Measurements from ENCODE around the gene KANK4. TPM values are rescaled to one million over a fixed set of nuclear protein-coding genes. Genes with fewer than 3 reads are reported as not detected.

The KANK4 gene
- total and polyA plus RNA-seq, 2 of the 8 experiments (the other 6 are each of a cell fraction or from before 2014, with no cell fraction given) = 0.22 to 0.26 TPM

GRCh38 chr1:62194651-62195544 is 124.3 kb downstream of the KANK4 start, which contains the start of gene L1TD1 (continued):
- TF ChIP-seq JUN (IDR thresholded peaks at IDR 0.05; ENCODE audit: low read depth, low read length) (no peak), SIN3A (conservative IDR thresholded peaks at IDR 0.05 in 1 of 2, IDR thresholded peaks at IDR 0.05 in 1 of 2; ENCODE audit: low read depth in 1 of 2, low read length in 2 of 2) (0 out of 4 replicates have a peak, but pooled peaks of 1 of the 2 experiments have one; percentile 39), NANOG (IDR thresholded peaks at IDR 0.05; ENCODE audit: insufficient read depth, low read depth, low read length, poor library complexity, severe bottlenecking) (no peak), HDAC6 (IDR thresholded peaks at IDR 0.05; ENCODE audit: low read depth, low read length) (no peak), TAF7 (optimal IDR thresholded peaks at IDR 0.05; ENCODE audit: borderline replicate concordance, low read depth, low read length) (peak; percentile 97), RNF2 (IDR thresholded peaks at IDR 0.05; ENCODE audit: borderline replicate concordance, low read depth, low read length, missing control alignments, poor library complexity, severe bottlenecking) (no peak), SP1 (IDR thresholded peaks at IDR 0.05; ENCODE audit: low read depth, low read length) (peak; percentile 72; the same call in 1 of the 2 replicates), YY1 (IDR thresholded peaks at IDR 0.05; ENCODE audit: low read depth, low read length) (peak; percentile 89), TAF1 (IDR thresholded peaks at IDR 0.05; ENCODE audit: low read depth, low read length) (peak; percentile 96), BRCA1 (IDR thresholded peaks at IDR 0.05; ENCODE audit: low read depth, low read length) (no peak), KDM5A (IDR thresholded peaks at IDR 0.05; ENCODE audit: low read length) (no peak), CHD2 (IDR thresholded peaks at IDR 0.05; ENCODE audit: low read length) (0 out of 2 replicates have a peak, but pooled peaks have one; percentile 33), RXRA (IDR thresholded peaks at IDR 0.05; ENCODE audit: insufficient read depth, low read depth, low read length) (no peak), SP4 (IDR thresholded peaks at IDR 0.05; ENCODE audit: low read length) (no peak), SAP30 (IDR thresholded peaks at IDR 0.05; ENCODE audit: insufficient read depth, insufficient replicate concordance, low read length) (no peak), EGR1 (IDR thresholded peaks at IDR 0.05; ENCODE audit: borderline replicate concordance, low read depth, low read length) (0 out of 2 replicates have a peak, but pooled peaks have one; percentile 13), POU5F1 (IDR thresholded peaks at IDR 0.05; ENCODE audit: low read depth, low read length) (no peak), RAD21 (IDR thresholded peaks at IDR 0.05 in 1 of 2, conservative IDR thresholded peaks at IDR 0.05 in 1 of 2; ENCODE audit: low read depth in 2 of 2, low read length in 2 of 2) (no peak), HDAC2 (IDR thresholded peaks at IDR 0.05; ENCODE audit: borderline replicate concordance in 1 of 2, low read depth in 2 of 2, low read length in 2 of 2) (no peak), E2F6 (IDR thresholded peaks at IDR 0.05) (no peak), KDM1A (IDR thresholded peaks at IDR 0.05; ENCODE audit: borderline replicate concordance, low read length) (no peak)

Data from H1 (cell line).